MM.1S (cell line): ENCODE data around the gene RPUSD1.
"Not testable (repeated sequence)": the region's sequence is repeated elsewhere in the genome, so short reads cannot be mapped to it uniquely, and the experiment has no call there.

ENCODE experiments used
- CTCF ChIP-seq: fragments of 300-600 bp; sonication (generic); IDR thresholded peaks from 2 replicates; pipeline ENCODE4 v1.5.1; 2016; ENCODE audit warnings: antibody characterized with exemption, low read length, mixed read lengths
- EZH2 ChIP-seq: fragments of 300-600 bp; sonication (generic); optimal IDR thresholded peaks from 2 replicates; pipeline ENCODE3; 2017; ENCODE audit warnings: low read depth, mild to moderate bottlenecking, antibody characterized with exemption, low read length, mixed read lengths
- EZH2phosphoT487 ChIP-seq: fragments of 300-600 bp; sonication (generic); IDR thresholded peaks from 2 replicates; pipeline ENCODE4 v1.6.1; 2018; ENCODE audit warnings: antibody characterized with exemption, low read length

GRCh38 chr16:754121-754607, 34.0 kb downstream of the RPUSD1 start:
- TF ChIP-seq CTCF, EZH2phosphoT487, EZH2: not testable (repeated sequence)
